B cell (primary cell): Measurements from ENCODE around the gene ELOB. TPM values are rescaled to one million over a fixed set of nuclear protein-coding genes. Genes with fewer than 3 reads are reported as not detected.

Experiments used
- ATAC-seq: fragments of 200-7000 bp; cut with Tn5 transposase; one replicate; pipeline ENCODE4 v1.10.0; 2021; ENCODE audit warnings: low read depth, mild to moderate bottlenecking, moderate number of reproducible peaks, moderate library complexity
- CTCF ChIA-PET: fragments of 350-600 bp; sonication (Branson Sonifier 250); formaldehyde crosslinking; loops from one replicate; lab custom pipeline; 2021; ENCODE audit warnings: antibody characterized with exemption, inconsistent platforms; lab: Charles Lee
- POLR2A ChIA-PET: fragments of 350-600 bp; sonication (Branson Sonifier 250); formaldehyde crosslinking; loops from one replicate; lab custom pipeline; 2021; ENCODE audit warnings: antibody characterized with exemption; lab: Charles Lee
- DNase-seq: peaks from one replicate; pipeline ENCODE4 v3.0.0; 2013
- H2AFZ ChIP-seq: 2 replicates; pipeline ENCODE4 v1.6.1; 2012; ENCODE audit warnings: mild to moderate bottlenecking, low read depth, low read length; ENCODE audit not compliant: insufficient read depth, poor library complexity, severe bottlenecking
- H3K27ac ChIP-seq, 2 donors: 1 replicate in 1 of 2; 2 replicates in 1 of 2; pipeline ENCODE4 v1.5.1; 2012 to 2013; ENCODE audit warnings: low read length in 2 of 2, mild to moderate bottlenecking in 2 of 2, moderate library complexity in 1 of 2
- H3K27me3 ChIP-seq, 4 experiments: fragments of 200-600 bp in 1 of 4; sonication (generic) in 1 of 4; replicated peaks in 1 of 4; 1 replicate in 2 of 4; 2 replicates in 2 of 4; pipeline versions ENCODE4 v1.6.1 to v1.7.0; 2013 to 2016; ENCODE audit warnings: low read length in 3 of 4, mild to moderate bottlenecking in 2 of 4, mixed read lengths in 1 of 4, moderate library complexity in 1 of 4; ENCODE audit not compliant: insufficient read depth in 4 of 4, control insufficient read depth in 3 of 4; ENCODE audit errors: control extremely low read depth in 1 of 4
- H3K36me3 ChIP-seq, 2 experiments: replicated peaks in 1 of 2; 1 replicate in 1 of 2; 2 replicates in 1 of 2; pipeline versions ENCODE4 v1.6.1 to v1.7.1; 2013; ENCODE audit warnings: low read length in 1 of 2; ENCODE audit not compliant: insufficient read depth in 2 of 2, control insufficient read depth in 1 of 2; ENCODE audit errors: control extremely low read depth in 1 of 2, extremely low read depth in 1 of 2
- H3K4me1 ChIP-seq, 2 donors: fragments of 200-600 bp in 1 of 2; sonication (generic) in 1 of 2; 1 replicate in 1 of 2; 2 replicates in 1 of 2; pipeline versions ENCODE4 v1.5.1 to v1.6.1; 2013 to 2017; ENCODE audit warnings: low read length in 2 of 2; ENCODE audit not compliant: control insufficient read depth in 2 of 2, insufficient read depth in 2 of 2
- H3K4me2 ChIP-seq: replicated peaks from 2 replicates; pipeline ENCODE3; 2012; ENCODE audit warnings: mild to moderate bottlenecking, low read depth, low read length; ENCODE audit not compliant: poor library complexity, severe bottlenecking
- H3K4me3 ChIP-seq, 5 experiments: fragments of 200-600 bp in 1 of 5; sonication (generic) in 1 of 5; 1 replicate in 3 of 5; 2 replicates in 2 of 5; pipeline versions ENCODE4 v1.5.1 to v1.7.0; 2011 to 2016; ENCODE audit warnings: low read length in 4 of 5, mild to moderate bottlenecking in 4 of 5, low read depth in 2 of 5, control low read depth in 1 of 5, moderate library complexity in 1 of 5; ENCODE audit not compliant: insufficient read depth in 1 of 5; ENCODE audit errors: control extremely low read depth in 1 of 5, extremely low read depth in 1 of 5
- H3K79me2 ChIP-seq: fragments of 200-600 bp; sonication (generic); one replicate; pipeline ENCODE4 v1.6.0; 2016; ENCODE audit warnings: low read length; ENCODE audit not compliant: control insufficient read depth, insufficient read depth
- H3K9ac ChIP-seq: fragments of 200-600 bp; sonication (generic); 2 replicates; pipeline ENCODE4 v1.6.1; 2017; ENCODE audit warnings: mild to moderate bottlenecking, low read length, moderate library complexity
- H3K9me3 ChIP-seq, 3 donors: one replicate each; pipeline versions ENCODE4 v1.6.1 to v1.7.1; 2013; ENCODE audit warnings: low read length in 2 of 3; ENCODE audit not compliant: control insufficient read depth in 2 of 3, insufficient read depth in 1 of 3; ENCODE audit errors: control extremely low read depth in 1 of 3
- H4K20me1 ChIP-seq: 2 replicates; pipeline ENCODE4 v1.6.0; 2012; ENCODE audit warnings: mild to moderate bottlenecking, low read length; ENCODE audit not compliant: insufficient read depth, control insufficient read depth, poor library complexity, severe bottlenecking
- H3K27ac Mint-ChIP-seq: one replicate; pipeline ENCODE4 v1.8.0; 2021; ENCODE audit warnings: mixed read lengths
- H3K27me3 Mint-ChIP-seq: one replicate; pipeline ENCODE4 v1.8.0; 2021; ENCODE audit warnings: mixed read lengths
- H3K4me1 Mint-ChIP-seq: one replicate; pipeline ENCODE4 v1.8.0; 2021; ENCODE audit warnings: mixed read lengths
- H3K4me3 Mint-ChIP-seq: one replicate; pipeline ENCODE4 v1.8.0; 2021; ENCODE audit warnings: mixed read lengths
- H3K9me3 Mint-ChIP-seq: one replicate; pipeline ENCODE4 v1.8.0; 2022; ENCODE audit warnings: mixed read lengths; ENCODE audit not compliant: insufficient read depth
- CTCF ChIP-seq: fragments of 200-600 bp; IDR thresholded peaks from one replicate; pipeline ENCODE4 v1.8.0; 2022; ENCODE audit warnings: antibody characterized with exemption, mild to moderate bottlenecking
- EZH2 ChIP-seq: IDR thresholded peaks from 2 replicates; pipeline ENCODE4 v1.6.1; 2012; ENCODE audit warnings: borderline replicate concordance, low read depth, mild to moderate bottlenecking, moderate library complexity, low read length; ENCODE audit not compliant: insufficient read depth, poor library complexity, severe bottlenecking
- WGBS: methylation state at CpG from one replicate; pipeline ENCODE4 v1.1.5; 2013; ENCODE audit warnings: missing lambda C conversion rate; ENCODE audit not compliant: insufficient coverage; 5-methylcytosine and 5-hydroxymethylcytosine counted together
- intact Hi-C: fragments of 100-400 bp; cut with micrococcal nuclease; formaldehyde crosslinking; loops from one replicate; pipeline ENCODE4 v1.10.0; 2022
- polyA plus RNA-seq: library from polyadenylated mRNA; depleted of rRNA; stranded (reverse); fragments of >200 nt; gene quantifications from 2 replicates; pipeline ENCODE4 v1.2.3, GENCODE V29; 2012
- total RNA-seq, 2 donors: library from RNA; stranded (reverse); fragments of 120-200 nt in 1 of 2; gene quantifications; 1 replicate in 1 of 2; 2 replicates in 1 of 2; pipeline versions ENCODE4 v1.2.3 to v1.2.4, GENCODE V29; 2013 to 2022

ELOB gene
- total and polyA plus RNA-seq, 2 donors (not counting 1 experiment from before 2014, with no cell fraction given) = 93.1 to 136 TPM

GRCh38 chr16:2790631-2791030, 13.6 kb upstream of the ELOB start:
- Histone ChIP-seq H2AFZ (no peak overlapping the region), H4K20me1 (no peaks in the 10 kb centered on the region), H3K4me3 (no peak overlapping the region), H3K9me3 (peaks cover 0 to 4% (median 0%) of the 10 kb centered on the region in 3 donors), H3K36me3 (no peaks in the 10 kb centered on the region), H3K79me2 (no peaks in the 10 kb centered on the region), H3K27ac (no peak overlapping the region), H3K4me2 (no peak overlapping the region), H3K27me3 (peaks cover 0 to 46% (median 12%) of the 10 kb centered on the region in 4 experiments), H3K9ac (no peak overlapping the region), H3K4me1 (peaks cover 5 to 8% of the 10 kb centered on the region in 2 donors)
- TF ChIP-seq CTCF = no peak
- TF ChIP-seq EZH2 = no peak
- ATAC-seq = no peak
- no peaks in the 10 kb centered on the region for H3K9me3 Mint-ChIP-seq
- intact Hi-C loops = no loop called here
- H3K4me3 Mint-ChIP-seq = no peak overlapping the region
- peaks cover 5% of the 10 kb centered on the region for H3K4me1 Mint-ChIP-seq
- DNase-seq = no peak
- no peak overlapping the region for H3K27ac Mint-ChIP-seq
- CTCF ChIA-PET = no interaction called here
- POLR2A ChIA-PET = no interaction called here
- WGBS = 70% methylated on average over 3 of the region's 5 CpGs
- peaks cover 46% of the 10 kb centered on the region for H3K27me3 Mint-ChIP-seq

- WGBS = 47% methylated on average over 7 of the region's 7 CpGs
- no peak for ATAC-seq
- Histone ChIP-seq H3K79me2 (no peaks in the 10 kb centered on the region), H4K20me1 (no peaks in the 10 kb centered on the region), H3K4me1 (peaks cover 7 to 17% of the 10 kb centered on the region in 2 donors), H3K4me3 (no peak overlapping the region), H3K27me3 (peaks cover 0 to 50% (median 9%) of the 10 kb centered on the region in 4 experiments), H3K36me3 (no peaks in the 10 kb centered on the region), H2AFZ (no peak overlapping the region), H3K27ac (no peak overlapping the region), H3K9ac (no peak overlapping the region), H3K9me3 (peaks cover 0 to 6% (median 0%) of the 10 kb centered on the region in 3 donors), H3K4me2 (no peak overlapping the region)
- ChIA-PET POLR2A (no interaction called here), CTCF (no interaction called here)
- H3K9me3 Mint-ChIP-seq = no peaks in the 10 kb centered on the region
- H3K4me3 Mint-ChIP-seq = no peak overlapping the region
- intact Hi-C loops = no loop called here
- peaks cover 9% of the 10 kb centered on the region for H3K4me1 Mint-ChIP-seq
- no peak for DNase-seq
- peaks cover 31% of the 10 kb centered on the region for H3K27me3 Mint-ChIP-seq
- TF ChIP-seq CTCF = no peak
- no peak for TF ChIP-seq EZH2
- no peak overlapping the region for H3K27ac Mint-ChIP-seq
Observed at GRCh38 chr16:2787961-2788360, 10.9 kb upstream of the ELOB start.
